IPS-18a (cell line): ENCODE measurements around the gene GGPS1.
A peak's percentile ranks its signal among the peaks of the same experiment; 100 is the strongest.
"Not testable (repeated sequence)": the region's sequence is repeated elsewhere in the genome, so short reads cannot be mapped to it uniquely, and the experiment has no call there.

Experiments used
- H3K27ac ChIP-seq: one replicate; pipeline ENCODE4 v1.5.1; 2013; ENCODE audit warnings: low read length
- H3K27me3 ChIP-seq: one replicate; pipeline ENCODE4 v1.6.1; 2013; ENCODE audit warnings: mild to moderate bottlenecking, low read length; ENCODE audit not compliant: control insufficient read depth, insufficient read depth
- H3K36me3 ChIP-seq: one replicate; pipeline ENCODE4 v1.6.1; 2013; ENCODE audit warnings: low read depth, low read length; ENCODE audit not compliant: control insufficient read depth
- H3K4me1 ChIP-seq: one replicate; pipeline ENCODE4 v1.6.1; 2013; ENCODE audit warnings: low read depth, low read length; ENCODE audit not compliant: control insufficient read depth
- H3K4me3 ChIP-seq: one replicate; pipeline ENCODE4 v1.5.1; 2013; ENCODE audit warnings: low read length
- H3K9ac ChIP-seq: one replicate; pipeline ENCODE4 v1.6.1; 2013; ENCODE audit warnings: mild to moderate bottlenecking, low read length, moderate library complexity
- H3K9me3 ChIP-seq: one replicate; pipeline ENCODE4 v1.6.1; 2013; ENCODE audit warnings: low read depth, low read length; ENCODE audit not compliant: control insufficient read depth

GGPS1 gene

GRCh38 chr1:235343726-235344125 lies 15.4 kb downstream of the GGPS1 start:
- Histone ChIP-seq H3K9me3 (no peaks in the 10 kb centered on the region), H3K27me3 (no peaks in the 10 kb centered on the region), H3K4me1 (no peaks in the 10 kb centered on the region), H3K4me3 (no peak overlapping the region), H3K36me3 (peaks cover 13% of the 10 kb centered on the region), H3K9ac (no peak overlapping the region), H3K27ac (no peak overlapping the region)

DNA sequence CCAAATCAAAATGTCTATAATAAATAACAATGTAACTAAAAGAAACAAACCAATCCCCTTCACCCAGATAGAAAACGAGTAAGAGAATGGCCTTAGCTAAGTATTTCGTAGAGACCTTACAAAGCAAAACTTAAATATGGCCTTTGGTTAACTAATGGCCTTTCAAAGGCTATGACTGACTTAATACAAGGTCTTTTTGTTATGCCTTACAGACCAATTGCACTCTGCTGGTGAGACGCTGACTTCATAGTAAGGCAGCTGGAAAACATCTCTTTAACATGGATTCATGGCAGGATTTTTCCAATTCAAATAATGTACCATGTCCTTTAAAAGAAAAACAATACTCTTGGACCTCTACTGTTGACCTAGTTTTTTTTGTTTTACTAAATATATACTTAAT lies 23.1 kb downstream of the GGPS1 start:
- Histone ChIP-seq H3K4me3 (no peak overlapping the region), H3K36me3 (no peaks in the 10 kb centered on the region), H3K27ac (no peak overlapping the region), H3K9ac (no peak overlapping the region), H3K9me3 (no peaks in the 10 kb centered on the region), H3K27me3 (no peaks in the 10 kb centered on the region), H3K4me1 (no peaks in the 10 kb centered on the region)

DNA sequence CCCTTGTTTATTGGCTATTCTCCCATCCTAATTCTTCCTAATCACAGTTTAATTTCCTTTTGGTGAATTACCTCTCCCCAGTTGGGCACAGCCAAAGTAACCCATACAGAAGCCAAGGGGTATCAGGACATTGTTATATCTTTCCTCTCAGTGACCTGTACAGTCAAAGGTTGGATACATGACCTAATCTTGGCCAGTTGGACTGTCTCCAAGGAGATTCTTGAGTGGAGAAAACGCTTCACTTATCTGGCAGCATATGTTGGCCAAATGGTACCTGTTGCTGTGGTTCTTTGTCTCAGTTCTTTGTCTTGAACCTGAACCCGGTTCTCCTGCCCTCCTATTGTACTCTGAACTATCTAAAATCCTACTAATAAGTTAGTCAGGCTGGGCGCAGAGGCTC lies 23.5 kb downstream of the GGPS1 start:
- Histone ChIP-seq H3K36me3 (no peaks in the 10 kb centered on the region), H3K9ac (no peak overlapping the region), H3K4me3 (no peak overlapping the region), H3K4me1 (no peaks in the 10 kb centered on the region), H3K27ac (no peak overlapping the region), H3K27me3 (no peaks in the 10 kb centered on the region), H3K9me3 (no peaks in the 10 kb centered on the region)

DNA sequence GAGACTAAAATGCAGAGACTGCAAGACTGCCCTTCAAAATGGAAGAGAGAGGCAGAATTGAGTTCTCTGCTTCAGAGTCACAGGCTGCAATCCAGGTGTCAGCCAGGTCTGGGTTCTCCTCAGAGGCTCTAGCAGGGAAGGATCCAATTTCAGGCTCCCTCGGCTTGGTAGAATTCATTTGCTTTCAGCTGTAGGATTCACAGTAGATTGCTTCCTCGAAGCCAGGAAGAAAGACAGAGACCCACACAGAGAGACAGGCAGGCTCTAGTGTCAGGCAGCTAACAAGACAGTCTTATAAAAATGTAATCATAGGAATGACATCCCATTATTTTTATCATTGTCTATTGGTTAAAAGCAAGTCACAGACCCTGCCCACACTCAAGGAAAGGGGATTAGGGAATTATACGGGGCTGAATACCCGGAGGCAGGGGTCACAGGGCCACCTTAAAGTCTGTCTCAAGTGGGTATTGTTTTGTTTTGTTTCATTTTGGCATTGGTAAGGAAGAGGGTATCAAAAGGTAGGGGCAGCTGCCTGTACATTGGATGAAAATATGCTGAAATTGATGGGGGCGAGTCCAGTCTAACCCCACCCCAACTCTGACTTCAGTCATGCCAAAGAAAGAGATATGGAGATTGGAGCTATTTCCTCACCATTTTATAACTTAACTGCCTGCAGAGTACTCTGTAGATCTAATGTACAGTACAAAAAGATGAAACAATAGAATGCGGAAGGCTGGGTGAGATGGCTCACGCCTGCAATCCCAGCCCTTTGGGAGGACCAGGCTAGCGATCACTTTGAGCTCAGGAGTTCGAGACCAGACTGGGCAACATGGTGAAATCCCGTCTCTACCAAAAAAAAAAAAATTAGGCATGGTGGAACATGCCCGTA lies 29.4 kb downstream of the GGPS1 start:
- Histone ChIP-seq H3K4me1 (peaks cover 6% of the 10 kb centered on the region), H3K27me3 (no peaks in the 10 kb centered on the region), H3K4me3 (no peak overlapping the region), H3K27ac (no peak overlapping the region), H3K9me3 (no peaks in the 10 kb centered on the region), H3K9ac (no peak overlapping the region), H3K36me3 (no peaks in the 10 kb centered on the region)

DNA sequence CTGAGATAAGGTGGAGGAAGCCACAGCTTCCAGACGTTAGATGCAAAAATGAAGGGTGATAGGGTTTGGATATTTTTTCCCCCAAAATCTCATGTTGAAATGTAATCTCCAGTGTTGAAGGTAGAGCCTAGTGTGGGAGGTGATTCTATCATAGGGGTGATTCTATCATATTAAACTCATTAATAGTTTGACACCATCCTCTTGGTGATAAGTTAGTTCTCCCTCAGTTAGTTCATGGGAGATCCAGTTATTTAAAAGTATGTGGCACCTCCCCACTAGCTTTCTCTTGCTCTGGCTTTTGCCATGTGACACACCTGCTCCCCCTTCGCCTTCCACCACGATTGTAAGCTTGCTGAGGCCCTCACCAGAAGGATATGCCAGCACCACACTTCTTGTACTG lies 30.5 kb downstream of the GGPS1 start:
- H3K27ac ChIP-seq: no peak overlapping the region
- H3K27me3 ChIP-seq: no peaks in the 10 kb centered on the region
- H3K36me3 ChIP-seq: no peaks in the 10 kb centered on the region
- H3K4me3 ChIP-seq: no peak overlapping the region
- H3K9ac ChIP-seq: no peak overlapping the region
- peaks cover 6% of the 10 kb centered on the region for H3K4me1 ChIP-seq
- H3K9me3 ChIP-seq: no peaks in the 10 kb centered on the region

DNA sequence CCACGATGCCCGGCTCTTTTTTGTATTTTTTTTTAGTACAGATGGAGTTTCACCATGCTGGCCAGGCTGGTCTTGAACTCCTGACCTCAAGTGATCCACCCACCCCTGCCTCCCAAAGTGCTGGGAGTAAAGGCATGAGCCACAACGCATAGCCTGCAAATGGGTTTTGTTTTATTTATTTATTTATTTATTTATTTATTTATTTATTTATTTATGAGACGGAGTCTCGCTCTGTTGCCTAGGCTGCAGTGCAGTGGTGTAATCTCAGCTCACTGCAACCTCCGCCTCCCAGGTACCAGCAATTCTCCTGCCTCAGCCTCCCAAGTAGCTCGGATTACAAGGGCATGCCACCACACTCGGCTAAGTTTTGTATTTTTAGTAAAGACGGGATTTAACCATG lies 35.8 kb downstream of the GGPS1 start:
- H3K9me3 ChIP-seq, H3K9ac ChIP-seq, H3K27ac ChIP-seq, H3K4me3 ChIP-seq, H3K27me3 ChIP-seq, H3K4me1 ChIP-seq, H3K36me3 ChIP-seq: not testable (repeated sequence)

DNA sequence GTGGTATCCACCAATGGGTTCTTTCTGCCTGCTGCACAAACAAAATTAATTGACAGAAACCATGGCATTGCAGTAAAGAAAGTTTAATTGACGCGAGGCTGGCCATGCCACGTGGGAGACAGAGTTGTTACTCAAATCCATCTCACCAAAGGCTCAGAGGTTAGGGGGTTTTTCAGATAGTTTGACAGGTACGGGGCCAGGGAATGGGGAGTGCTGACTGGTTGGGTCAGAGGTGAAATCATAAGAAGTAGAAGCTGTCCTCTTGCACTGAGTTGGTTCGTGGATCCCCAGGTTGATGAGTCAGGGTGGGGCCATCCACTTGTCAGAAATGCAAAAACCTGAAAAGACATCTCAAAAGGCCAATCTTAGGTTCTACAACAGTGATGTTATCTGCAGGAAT lies 37.9 kb downstream of the GGPS1 start:
- no peaks in the 10 kb centered on the region for H3K27me3 ChIP-seq
- no peak overlapping the region for H3K4me3 ChIP-seq

GRCh38 chr1:235367000-235367908 lies 38.9 kb downstream of the GGPS1 start, which contains the start of gene TBCE:
TSS of gene TBCE (plus strand) at chr1:235367427. CDS start at chr1:235380050, 12,623 bp downstream.
- Histone ChIP-seq H3K9ac (peak within 1 kb of the TSS; percentile 68), H3K27me3 (no peaks in the 10 kb centered on the region), H3K4me3 (peak within 1 kb of the TSS; percentile 69), H3K4me1 (no peaks in the 10 kb centered on the region), H3K36me3 (no peaks in the 10 kb centered on the region), H3K27ac (peak within 1 kb of the TSS; percentile 2), H3K9me3 (no peaks in the 10 kb centered on the region)

More for the DNA sequence above, 37.9 kb downstream of the GGPS1 start:
- Histone ChIP-seq H3K9ac (no peak overlapping the region), H3K4me1 (no peaks in the 10 kb centered on the region), H3K36me3 (no peaks in the 10 kb centered on the region), H3K9me3 (no peaks in the 10 kb centered on the region), H3K27ac (no peak overlapping the region)

DNA sequence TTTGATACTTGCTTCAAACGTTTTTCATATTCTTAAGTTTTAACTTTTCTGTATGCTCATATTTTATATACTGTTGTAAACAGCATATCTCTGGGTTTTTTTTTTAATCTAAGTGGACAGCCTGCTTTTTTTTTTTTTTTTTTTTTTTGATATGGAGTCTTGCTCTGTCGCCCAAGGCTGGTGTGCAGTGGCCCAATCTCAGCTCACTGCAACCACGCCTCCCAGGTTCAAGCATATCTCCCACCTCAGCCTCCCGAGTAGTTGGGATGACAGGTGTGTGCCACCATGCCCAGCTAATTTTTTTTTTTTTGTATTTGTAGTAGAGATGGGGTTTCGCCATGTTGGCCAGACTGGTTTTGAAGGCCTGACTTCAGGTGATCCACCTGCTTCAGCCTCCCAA lies 40.1 kb downstream of the GGPS1 start:
- H3K27ac ChIP-seq: no peak overlapping the region
- no peaks in the 10 kb centered on the region for H3K27me3 ChIP-seq
- peak overlapping the region; percentile 69 for H3K4me3 ChIP-seq
- no peaks in the 10 kb centered on the region for H3K9me3 ChIP-seq
- no peak overlapping the region for H3K9ac ChIP-seq
- H3K4me1 ChIP-seq: no peaks in the 10 kb centered on the region
- no peaks in the 10 kb centered on the region for H3K36me3 ChIP-seq

- Histone ChIP-seq H3K27ac (no peak overlapping the region), H3K27me3 (no peaks in the 10 kb centered on the region), H3K36me3 (no peaks in the 10 kb centered on the region), H3K4me3 (no peak overlapping the region), H3K9me3 (no peaks in the 10 kb centered on the region), H3K9ac (no peak overlapping the region), H3K4me1 (no peaks in the 10 kb centered on the region)
Observed at GRCh38 chr1:235369802-235370201, 41.4 kb downstream of the GGPS1 start.

DNA sequence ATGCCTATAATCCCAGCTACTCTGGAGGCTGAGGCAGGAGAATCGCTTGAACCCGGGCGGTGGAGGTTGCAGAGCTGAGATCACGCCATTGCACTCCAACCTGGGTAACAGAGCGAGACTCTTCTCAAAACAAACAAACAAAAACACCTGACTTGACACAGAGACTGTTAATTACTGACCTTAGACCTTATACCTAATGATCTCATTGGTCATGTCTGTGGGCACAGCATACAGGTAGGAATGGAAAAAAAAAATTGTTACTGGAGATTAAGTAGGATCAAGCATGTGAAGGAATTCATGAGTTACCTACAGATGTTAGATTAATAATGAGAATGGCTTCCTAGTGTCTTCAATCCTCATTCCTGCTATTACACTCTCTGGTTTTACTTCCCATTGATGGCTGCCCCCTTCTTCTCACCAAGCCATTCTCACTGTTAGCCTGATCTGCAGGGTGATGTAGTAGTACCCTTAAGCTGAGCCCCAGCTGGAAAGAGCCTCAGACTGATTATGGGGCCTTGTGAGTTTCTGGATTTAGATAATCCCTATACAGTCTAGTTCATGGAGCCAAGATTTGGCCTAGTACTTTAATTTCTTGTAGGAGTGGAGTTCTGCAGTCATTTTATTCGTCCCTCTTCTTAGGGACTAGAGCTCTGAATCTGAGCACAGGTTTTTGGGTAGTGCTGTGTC lies 47.7 kb downstream of the GGPS1 start:
- no peak overlapping the region for H3K9ac ChIP-seq
- peaks cover 6% of the 10 kb centered on the region for H3K36me3 ChIP-seq
- H3K4me3 ChIP-seq: no peak overlapping the region
- H3K9me3 ChIP-seq: no peaks in the 10 kb centered on the region
- no peaks in the 10 kb centered on the region for H3K27me3 ChIP-seq
- H3K4me1 ChIP-seq: no peaks in the 10 kb centered on the region
- no peak overlapping the region for H3K27ac ChIP-seq
